HFF-Myc (cell line): ENCODE data around the gene CHRND.
"Not testable (repeated sequence)": the region's sequence is repeated elsewhere in the genome, so short reads cannot be mapped to it uniquely, and the experiment has no call there.

Experiments used
- DNase-seq: peaks from one replicate; pipeline ENCODE4 v3.0.0-alpha.2; 2011; ENCODE audit warnings: low read depth; ENCODE audit errors: extremely low read depth
- H3K4me3 ChIP-seq: replicated peaks from 2 replicates; pipeline ENCODE4 v1.5.1; 2011; ENCODE audit warnings: low read depth, mild to moderate bottlenecking, control low read depth, low read length
- TF ChIP-seq, protein P1 (sequence below): IDR thresholded peaks from 2 replicates; pipeline ENCODE4 v1.5.1; 2012; ENCODE audit warnings: mild to moderate bottlenecking, low read depth, low read length, control low read depth; ENCODE audit errors: missing control alignments

Gene CHRND

DNA sequence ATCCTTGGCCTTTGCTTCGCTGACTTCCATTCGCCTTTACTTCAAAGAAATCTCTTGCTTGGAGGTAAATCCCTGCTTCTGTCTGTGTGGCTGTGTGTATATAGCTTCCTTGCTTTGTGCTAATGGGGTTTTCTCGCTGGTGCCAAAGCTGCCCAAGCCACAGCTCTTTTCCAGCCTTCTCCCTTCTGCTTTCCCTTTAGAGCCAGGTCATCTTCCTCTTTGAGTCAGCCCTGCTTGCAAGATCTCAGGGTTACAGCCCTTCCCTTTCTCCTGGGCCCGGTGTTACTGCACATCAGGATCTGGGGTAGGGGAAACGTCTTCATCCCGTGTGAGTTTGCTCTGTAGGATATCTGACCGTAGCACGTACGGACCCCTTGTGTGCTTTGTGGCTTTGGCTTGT is 43.6 kb downstream of the CHRND start:
- TF ChIP-seq, protein P1, sequence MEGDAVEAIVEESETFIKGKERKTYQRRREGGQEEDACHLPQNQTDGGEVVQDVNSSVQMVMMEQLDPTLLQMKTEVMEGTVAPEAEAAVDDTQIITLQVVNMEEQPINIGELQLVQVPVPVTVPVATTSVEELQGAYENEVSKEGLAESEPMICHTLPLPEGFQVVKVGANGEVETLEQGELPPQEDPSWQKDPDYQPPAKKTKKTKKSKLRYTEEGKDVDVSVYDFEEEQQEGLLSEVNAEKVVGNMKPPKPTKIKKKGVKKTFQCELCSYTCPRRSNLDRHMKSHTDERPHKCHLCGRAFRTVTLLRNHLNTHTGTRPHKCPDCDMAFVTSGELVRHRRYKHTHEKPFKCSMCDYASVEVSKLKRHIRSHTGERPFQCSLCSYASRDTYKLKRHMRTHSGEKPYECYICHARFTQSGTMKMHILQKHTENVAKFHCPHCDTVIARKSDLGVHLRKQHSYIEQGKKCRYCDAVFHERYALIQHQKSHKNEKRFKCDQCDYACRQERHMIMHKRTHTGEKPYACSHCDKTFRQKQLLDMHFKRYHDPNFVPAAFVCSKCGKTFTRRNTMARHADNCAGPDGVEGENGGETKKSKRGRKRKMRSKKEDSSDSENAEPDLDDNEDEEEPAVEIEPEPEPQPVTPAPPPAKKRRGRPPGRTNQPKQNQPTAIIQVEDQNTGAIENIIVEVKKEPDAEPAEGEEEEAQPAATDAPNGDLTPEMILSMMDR = no peak
- H3K4me3 ChIP-seq = no peak overlapping the region
- DNase-seq = no peak

DNA sequence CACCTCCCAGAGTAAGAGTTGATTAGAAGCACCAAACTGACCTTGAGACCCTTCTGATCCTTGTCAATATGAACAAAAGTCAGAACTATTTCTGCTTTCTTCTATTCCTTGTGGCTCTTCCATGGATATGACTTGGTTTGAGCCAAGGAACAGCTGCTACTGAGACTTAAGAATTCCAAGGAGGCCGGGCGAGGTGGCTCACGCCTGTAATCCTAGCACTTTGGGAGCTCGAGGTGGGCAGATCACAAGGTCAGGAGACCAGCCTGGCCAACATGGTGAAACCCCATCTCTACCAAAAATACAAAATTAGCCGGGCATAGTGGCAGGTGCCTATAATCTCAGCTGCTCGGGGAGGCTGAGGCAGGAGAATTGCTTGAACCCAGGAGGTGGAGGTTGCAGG is 44.5 kb downstream of the CHRND start:
- DNase-seq, H3K4me3 ChIP-seq: not testable (repeated sequence)

DNA sequence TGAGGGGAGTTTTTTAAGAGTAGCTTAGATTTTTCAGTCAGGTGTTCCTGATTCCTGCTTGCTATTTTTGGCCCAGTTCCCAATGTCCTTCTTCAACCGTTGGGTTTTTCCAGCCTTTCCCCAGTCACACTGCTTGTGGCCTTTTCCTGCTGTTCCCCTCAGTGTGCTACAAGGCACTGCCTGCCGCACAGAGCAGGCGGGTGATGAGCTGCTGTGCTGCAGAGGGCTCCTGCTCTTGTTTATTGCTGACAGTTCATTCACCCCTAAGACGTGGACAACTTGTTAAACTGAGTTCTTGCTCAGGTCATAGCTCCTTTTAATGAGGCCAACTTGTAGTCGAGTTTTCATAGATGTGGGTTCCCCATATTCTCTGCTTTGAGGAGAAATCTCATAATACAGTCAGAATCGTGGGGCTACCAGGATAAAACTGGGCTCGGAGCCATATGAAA is 45.1 kb downstream of the CHRND start:
- no peak overlapping the region for H3K4me3 ChIP-seq
- DNase-seq = peak; percentile 9
- TF ChIP-seq, protein P1 = no peak

DNA sequence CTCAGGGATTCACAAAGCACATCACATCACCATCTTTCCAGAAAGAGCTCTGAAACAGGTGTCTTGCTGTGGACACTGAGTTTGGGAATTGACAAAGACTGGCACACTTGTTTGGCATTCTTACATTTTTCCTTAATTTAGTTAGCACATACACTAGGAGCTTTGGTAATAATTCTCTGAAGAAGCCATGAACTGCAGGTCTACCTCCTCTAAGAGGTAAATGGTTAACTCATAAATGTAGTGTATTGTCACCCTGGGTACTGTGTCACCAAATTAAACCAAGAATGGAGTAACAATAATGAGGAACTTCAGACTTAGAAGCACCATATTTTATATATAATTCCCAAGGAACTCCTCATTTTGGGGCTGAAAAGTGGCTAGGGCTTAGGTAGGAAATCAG is 47.1 kb downstream of the CHRND start:
- H3K4me3 ChIP-seq = no peak overlapping the region
- TF ChIP-seq, protein P1 = no peak
- no peak for DNase-seq

DNA sequence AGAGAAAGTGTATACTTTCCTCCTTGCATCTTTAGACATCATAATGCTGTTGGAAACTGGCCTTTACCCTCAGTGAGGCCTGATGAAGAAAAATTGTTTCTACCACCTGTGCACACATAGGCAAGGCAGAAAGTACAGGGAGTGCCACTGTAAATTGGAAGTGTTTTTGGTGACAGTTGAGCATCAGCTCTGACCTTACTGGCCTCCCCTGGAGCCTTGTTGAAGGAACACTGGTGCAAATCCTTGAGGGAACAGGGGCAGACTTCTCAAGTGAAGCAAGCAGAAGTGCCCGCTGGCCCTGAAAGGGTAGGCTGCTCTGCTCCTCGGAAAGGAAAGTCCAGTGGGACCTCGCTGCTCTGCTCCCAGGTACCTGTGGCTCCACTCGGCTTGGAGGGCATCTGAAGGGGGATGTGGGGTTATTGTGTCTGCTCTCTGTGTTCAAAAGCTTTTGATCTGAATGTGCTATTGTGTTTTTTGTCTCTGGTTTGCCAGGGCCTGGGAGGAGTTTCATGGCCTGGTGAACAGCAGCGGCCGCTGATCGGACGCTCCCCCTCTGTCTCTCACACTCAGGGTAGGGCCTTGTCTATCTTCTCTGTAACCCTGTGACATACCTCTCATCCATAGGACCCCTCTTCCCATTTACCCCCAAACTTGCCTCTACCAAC is 47.9 kb downstream of the CHRND start:
- no peak for DNase-seq
- H3K4me3 ChIP-seq = no peak overlapping the region
- TF ChIP-seq, protein P1 = no peak

DNA sequence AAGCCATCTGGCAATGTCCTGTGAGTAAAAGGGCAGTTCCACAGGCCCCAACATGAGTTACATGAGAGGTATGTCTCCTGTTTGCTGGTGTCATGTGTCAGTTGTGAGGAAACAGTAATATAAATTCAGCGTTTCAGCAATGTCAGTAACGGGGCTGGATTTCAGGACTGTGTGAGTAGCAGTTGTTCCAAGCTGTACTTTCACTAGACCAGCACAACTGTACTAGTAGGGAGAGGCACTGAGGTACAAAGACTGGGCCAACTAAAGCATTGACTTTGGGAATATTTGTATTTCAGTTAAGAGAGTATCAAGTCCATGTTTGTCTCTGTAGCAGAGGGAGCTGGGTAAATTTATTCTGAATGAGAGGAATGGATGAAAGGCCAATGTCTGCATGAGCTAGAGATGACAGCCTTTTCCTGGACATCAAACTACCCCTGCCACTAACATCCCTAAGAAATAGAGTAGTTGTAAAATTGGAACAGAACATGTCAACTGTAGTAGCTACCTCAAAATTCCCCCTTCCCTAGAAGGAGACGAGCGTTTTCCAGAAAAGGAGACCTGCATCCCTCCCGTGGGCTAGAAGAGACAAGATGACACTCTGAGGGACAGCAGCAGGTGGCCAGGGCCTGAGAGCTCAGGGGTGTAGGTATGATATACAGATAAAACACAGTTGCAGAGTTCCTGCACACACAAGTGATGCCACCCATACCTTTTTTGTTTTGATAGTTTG is 48.9 kb downstream of the CHRND start:
- H3K4me3 ChIP-seq = no peak overlapping the region
- TF ChIP-seq, protein P1 = no peak

DNA sequence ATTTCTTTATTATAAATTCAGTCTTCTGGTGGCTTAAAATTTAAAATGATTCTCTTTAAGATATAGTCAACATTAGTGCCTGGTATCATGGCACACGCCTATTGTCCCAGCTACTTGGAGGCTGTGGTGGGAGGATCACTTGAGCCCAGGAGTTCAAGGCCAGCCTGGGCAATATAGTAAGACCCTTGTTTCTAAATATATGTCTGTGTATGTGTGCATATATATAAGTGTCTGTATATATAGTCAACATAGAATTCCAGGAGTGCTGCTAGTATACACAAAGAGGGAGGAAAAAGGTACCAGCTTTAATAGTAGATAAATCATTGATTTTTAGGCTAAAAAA is 49.4 kb downstream of the CHRND start:
- TF ChIP-seq, protein P1 = no peak
- no peak overlapping the region for H3K4me3 ChIP-seq
- DNase-seq = no peak

More for the DNA sequence above, 48.9 kb downstream of the CHRND start:
- peak; percentile 11 for DNase-seq
